Fibroblast of villous mesenchyme (primary cell): ENCODE measurements around the gene CNRIP1. TPM values are rescaled to one million over a fixed set of nuclear protein-coding genes. Genes with fewer than 3 reads are reported as not detected.

Source experiments
- DNase-seq: peaks from one replicate; pipeline ENCODE4 v3.0.0-alpha.2; 2010; ENCODE audit warnings: low read depth
- H3K4me3 ChIP-seq: 2 replicates; pipeline ENCODE4 v1.5.1; 2011; ENCODE audit warnings: low read depth, mild to moderate bottlenecking, low read length
- CTCF ChIP-seq: IDR thresholded peaks from 2 replicates; pipeline ENCODE4 v1.5.1; 2012; ENCODE audit warnings: low read depth, mild to moderate bottlenecking, low read length; ENCODE audit not compliant: insufficient read depth
- total RNA-seq: library from RNA; depleted of rRNA; stranded (reverse); fragments of >200 nt; gene quantifications from 2 replicates; pipeline ENCODE4 v1.2.3, GENCODE V29; 2012

CNRIP1 gene
- total RNA-seq, 1 donor, result 24.6 TPM

GRCh38 chr2:68253219-68254068 is 66.3 kb downstream of the CNRIP1 start:
- peak overlapping the region; percentile 97 for H3K4me3 ChIP-seq
- TF ChIP-seq CTCF, result no peak
- peak; percentile 44 for DNase-seq

- DNase-seq, result peak; percentile 97
- TF ChIP-seq CTCF, result no peak
- peak within 1 kb of the TSS; percentile 97 for H3K4me3 ChIP-seq
These were observed 67.1 kb downstream of the CNRIP1 start, which contains the start of gene PPP3R1 for GRCh38 chr2:68252400-68253218. PPP3R1 (minus strand) TSS chr2:68252532; CDS start chr2:68252127, 405 bp downstream.

GRCh38 chr2:68251855-68252399 is 67.8 kb downstream of the CNRIP1 start:
- TF ChIP-seq CTCF, result no peak
- peak; percentile 31 for DNase-seq
- peak overlapping the region; percentile 92 for H3K4me3 ChIP-seq

GRCh38 chr2:68251187-68251854 is 68.4 kb downstream of the CNRIP1 start:
- TF ChIP-seq CTCF, result peak; percentile 81
- peak; percentile 78 for DNase-seq
- peak overlapping the region; percentile 92 for H3K4me3 ChIP-seq

GRCh38 chr2:68250652-68251186 is 69.0 kb downstream of the CNRIP1 start:
- TF ChIP-seq CTCF, result no peak
- no peak for DNase-seq
- H3K4me3 ChIP-seq, result peak overlapping the region; percentile 92

GRCh38 chr2:68250196-68250595 is 69.6 kb downstream of the CNRIP1 start:
- peak overlapping the region; percentile 92 for H3K4me3 ChIP-seq
- DNase-seq, result no peak
- no peak for TF ChIP-seq CTCF
